GM23338 (cell line): ENCODE data around the gene ICE1. TPM values are rescaled to one million over a fixed set of nuclear protein-coding genes. Genes with fewer than 3 reads are reported as not detected.
A peak's percentile ranks its signal among the peaks of the same experiment; 100 is the strongest.

ENCODE experiments used
- ATAC-seq: fragments of 200-7000 bp; cut with Tn5 transposase; 3 replicates; pipeline ENCODE4 v1.9.1; 2020
- DNase-seq: peaks from one replicate; pipeline ENCODE4 v3.0.0-alpha.2; 2015; ENCODE audit warnings: low spot score
- H2AFZ ChIP-seq: fragments of 200-600 bp; sonication (generic); 2 replicates; pipeline ENCODE4 v1.8.0; 2016; ENCODE audit warnings: antibody characterized with exemption, mild to moderate bottlenecking, moderate library complexity
- H3F3A ChIP-seq: fragments of 200-600 bp; sonication (generic); replicated peaks from 2 replicates; pipeline ENCODE4 v1.8.0; 2017; ENCODE audit warnings: antibody characterized with exemption, mixed run types, low read depth
- H3K27ac ChIP-seq: fragments of 200-600 bp; sonication (generic); 2 replicates; pipeline ENCODE4 v1.6.1; 2016; ENCODE audit warnings: low read depth
- H3K27me3 ChIP-seq: fragments of 200-600 bp; sonication (generic); 2 replicates; pipeline ENCODE4 v1.8.0; 2016; ENCODE audit warnings: mild to moderate bottlenecking, mixed run types, moderate library complexity; ENCODE audit not compliant: insufficient read depth
- H3K36me3 ChIP-seq: fragments of 200-600 bp; sonication (generic); 2 replicates; pipeline ENCODE4 v1.8.0; 2016; ENCODE audit warnings: mild to moderate bottlenecking; ENCODE audit not compliant: insufficient read depth
- H3K4me1 ChIP-seq: fragments of 200-600 bp; sonication (generic); 2 replicates; pipeline ENCODE4 v1.8.0; 2016; ENCODE audit warnings: mild to moderate bottlenecking, moderate library complexity; ENCODE audit not compliant: insufficient read depth
- H3K4me2 ChIP-seq: fragments of 200-600 bp; sonication (generic); 2 replicates; pipeline ENCODE4 v1.7.1; 2017; ENCODE audit warnings: mixed run types
- H3K4me3 ChIP-seq: fragments of 200-600 bp; sonication (generic); 2 replicates; pipeline ENCODE4 v1.6.1; 2016; ENCODE audit warnings: mixed run types
- H3K79me2 ChIP-seq: fragments of 200-600 bp; sonication (generic); replicated peaks from 2 replicates; pipeline ENCODE4 v1.8.0; 2017; ENCODE audit warnings: mild to moderate bottlenecking; ENCODE audit not compliant: insufficient read depth
- H3K9me2 ChIP-seq: fragments of 200-600 bp; sonication (generic); 2 replicates; pipeline ENCODE4 v1.8.0; 2017; ENCODE audit not compliant: insufficient read depth
- H4K20me1 ChIP-seq: fragments of 200-600 bp; sonication (generic); replicated peaks from 2 replicates; pipeline ENCODE4 v1.8.0; 2017; ENCODE audit warnings: mild to moderate bottlenecking; ENCODE audit not compliant: insufficient read depth
- H3K27ac Mint-ChIP-seq: 2 replicates; pipeline ENCODE4 v1.8.0; 2020; ENCODE audit warnings: inconsistent platforms, mild to moderate bottlenecking, moderate library complexity, mixed read lengths
- H3K27me3 Mint-ChIP-seq: 3 replicates; pipeline ENCODE4 v1.8.0; 2022; ENCODE audit warnings: low read depth, mild to moderate bottlenecking, moderate library complexity, mixed read lengths, inconsistent platforms; ENCODE audit not compliant: insufficient read depth, poor library complexity
- H3K36me3 Mint-ChIP-seq: 3 replicates; pipeline ENCODE4 v1.8.0; 2021; ENCODE audit warnings: low read depth, mild to moderate bottlenecking, inconsistent platforms, moderate library complexity, mixed read lengths
- H3K4me1 Mint-ChIP-seq: 3 replicates; pipeline ENCODE4 v1.8.0; 2020; ENCODE audit warnings: mild to moderate bottlenecking, inconsistent platforms, mixed read lengths
- H3K4me3 Mint-ChIP-seq: 3 replicates; pipeline ENCODE4 v1.8.0; 2021; ENCODE audit warnings: moderate library complexity, mild to moderate bottlenecking, inconsistent platforms, mixed read lengths
- H3K9me3 Mint-ChIP-seq: 3 replicates; pipeline ENCODE4 v1.8.0; 2020; ENCODE audit warnings: moderate library complexity, mild to moderate bottlenecking, inconsistent platforms, mixed read lengths
- CREB1 ChIP-seq: fragments of 250-450 bp; sonication (Bioruptor Pico); IDR thresholded peaks from 2 replicates; pipeline ENCODE4 v1.5.0; 2020; ENCODE audit warnings: low read depth, mild to moderate bottlenecking, moderate library complexity
- CTCF ChIP-seq, 2 experiments: fragments of 200-600 bp in 1 of 2; sonication (generic) in 1 of 2; conservative IDR thresholded peaks; 2 replicates each; pipeline versions ENCODE4 v1.5.1 to v1.6.1; 2016 to 2017; ENCODE audit warnings: antibody characterized with exemption in 2 of 2, low read depth in 2 of 2, mild to moderate bottlenecking in 2 of 2, moderate library complexity in 1 of 2
- EZH2 ChIP-seq: fragments of 200-600 bp; sonication (generic); IDR thresholded peaks from one replicate; pipeline ENCODE4 v1.8.0; 2017; ENCODE audit warnings: antibody characterized with exemption, mild to moderate bottlenecking, low read depth; ENCODE audit not compliant: unreplicated experiment
- EZH2phosphoT487 ChIP-seq: fragments of 200-600 bp; sonication (generic); IDR thresholded peaks from one replicate; pipeline ENCODE4 v1.8.1; 2018; ENCODE audit warnings: antibody characterized with exemption; ENCODE audit not compliant: unreplicated experiment
- JUNB ChIP-seq: IDR thresholded peaks from one replicate; pipeline ENCODE4 v1.6.1; 2016; ENCODE audit warnings: antibody characterized with exemption; ENCODE audit not compliant: unreplicated experiment
- NANOG ChIP-seq: IDR thresholded peaks from 2 replicates; pipeline ENCODE4 v1.6.1; 2016; ENCODE audit warnings: antibody characterized with exemption, borderline replicate concordance
- POLR2AphosphoS5 ChIP-seq: IDR thresholded peaks from 2 replicates; pipeline ENCODE4 v1.6.1; 2016; ENCODE audit warnings: antibody characterized with exemption, low read depth
- STAT1 ChIP-seq: IDR thresholded peaks from one replicate; pipeline ENCODE4 v1.6.1; 2016; ENCODE audit warnings: antibody characterized with exemption; ENCODE audit not compliant: unreplicated experiment
- polyA plus RNA-seq: library from polyadenylated mRNA; unstranded; fragments of >200 nt; fragmentation: Nextera tagmentation; extraction: Ambion mirVana; gene quantifications from 2 replicates; pipeline ENCODE4 v1.2.1, GENCODE V29; 2016
- total RNA-seq: library from RNA; depleted of rRNA; stranded (reverse); fragments of >200 nt; shearing (Covaris generic); gene quantifications from 2 replicates; pipeline ENCODE4 v1.2.3, GENCODE V29; 2014
- TF ChIP-seq, protein P1 (sequence below): IDR thresholded peaks from one replicate; pipeline ENCODE4 v1.6.1; 2018; ENCODE audit warnings: antibody characterized with exemption; ENCODE audit not compliant: unreplicated experiment
- TF ChIP-seq, protein P2 (sequence below): IDR thresholded peaks from 2 replicates; pipeline ENCODE4 v1.6.1; 2016; ENCODE audit warnings: antibody characterized with exemption

The ICE1 gene
- total and polyA plus RNA-seq, 2 experiments from 2014 or later, result 59.5 to 65.1 TPM

- H3K36me3 Mint-ChIP-seq, result no peaks in the 10 kb centered on the region
- Histone ChIP-seq H3K79me2 (no peaks in the 10 kb centered on the region), H3K4me2 (no peak overlapping the region), H3K27me3 (peaks cover 18% of the 10 kb centered on the region; the same call in 1 of the 2 replicates), H2AFZ (no peak overlapping the region), H3K4me3 (no peak overlapping the region), H3K36me3 (no peaks in the 10 kb centered on the region), H3K4me1 (peaks cover 16% of the 10 kb centered on the region), H4K20me1 (no peaks in the 10 kb centered on the region), H3K9me2 (no peaks in the 10 kb centered on the region), H3F3A (no peaks in the 10 kb centered on the region), H3K27ac (no peak overlapping the region)
- no peaks in the 10 kb centered on the region for H3K9me3 Mint-ChIP-seq
- peaks cover 31% of the 10 kb centered on the region for H3K4me1 Mint-ChIP-seq
- peak; percentile 40 for ATAC-seq
- peak; percentile 78 for DNase-seq
- peak; percentile 79 to 85 for TF ChIP-seq CTCF (conservative IDR thresholded peaks at IDR 0.05; ENCODE audit: low read depth in 2 of 2)
- no peak for TF ChIP-seq CREB1 (CRISPR knock-in tag)
- TF ChIP-seq EZH2phosphoT487, result no peak
- TF ChIP-seq EZH2, result no peak
- TF ChIP-seq, protein P1, sequence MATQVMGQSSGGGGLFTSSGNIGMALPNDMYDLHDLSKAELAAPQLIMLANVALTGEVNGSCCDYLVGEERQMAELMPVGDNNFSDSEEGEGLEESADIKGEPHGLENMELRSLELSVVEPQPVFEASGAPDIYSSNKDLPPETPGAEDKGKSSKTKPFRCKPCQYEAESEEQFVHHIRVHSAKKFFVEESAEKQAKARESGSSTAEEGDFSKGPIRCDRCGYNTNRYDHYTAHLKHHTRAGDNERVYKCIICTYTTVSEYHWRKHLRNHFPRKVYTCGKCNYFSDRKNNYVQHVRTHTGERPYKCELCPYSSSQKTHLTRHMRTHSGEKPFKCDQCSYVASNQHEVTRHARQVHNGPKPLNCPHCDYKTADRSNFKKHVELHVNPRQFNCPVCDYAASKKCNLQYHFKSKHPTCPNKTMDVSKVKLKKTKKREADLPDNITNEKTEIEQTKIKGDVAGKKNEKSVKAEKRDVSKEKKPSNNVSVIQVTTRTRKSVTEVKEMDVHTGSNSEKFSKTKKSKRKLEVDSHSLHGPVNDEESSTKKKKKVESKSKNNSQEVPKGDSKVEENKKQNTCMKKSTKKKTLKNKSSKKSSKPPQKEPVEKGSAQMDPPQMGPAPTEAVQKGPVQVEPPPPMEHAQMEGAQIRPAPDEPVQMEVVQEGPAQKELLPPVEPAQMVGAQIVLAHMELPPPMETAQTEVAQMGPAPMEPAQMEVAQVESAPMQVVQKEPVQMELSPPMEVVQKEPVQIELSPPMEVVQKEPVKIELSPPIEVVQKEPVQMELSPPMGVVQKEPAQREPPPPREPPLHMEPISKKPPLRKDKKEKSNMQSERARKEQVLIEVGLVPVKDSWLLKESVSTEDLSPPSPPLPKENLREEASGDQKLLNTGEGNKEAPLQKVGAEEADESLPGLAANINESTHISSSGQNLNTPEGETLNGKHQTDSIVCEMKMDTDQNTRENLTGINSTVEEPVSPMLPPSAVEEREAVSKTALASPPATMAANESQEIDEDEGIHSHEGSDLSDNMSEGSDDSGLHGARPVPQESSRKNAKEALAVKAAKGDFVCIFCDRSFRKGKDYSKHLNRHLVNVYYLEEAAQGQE, result no peak
- H3K4me3 Mint-ChIP-seq, result no peak overlapping the region
- peaks cover 24% of the 10 kb centered on the region for H3K27me3 Mint-ChIP-seq
- no peak overlapping the region for H3K27ac Mint-ChIP-seq
These were observed 74.8 kb downstream of the ICE1 start for GRCh38 chr5:5497152-5497788.

GRCh38 chr5:5499442-5499841 is 77.0 kb downstream of the ICE1 start:
- H2AFZ ChIP-seq, result peak overlapping the region; percentile 44; the same call in 1 of the 2 replicates
- H3K27me3 ChIP-seq, result peaks cover 18% of the 10 kb centered on the region; the same call in 1 of the 2 replicates
- peaks cover 20% of the 10 kb centered on the region for H3K27me3 Mint-ChIP-seq
- H3K4me1 ChIP-seq, result peaks cover 14% of the 10 kb centered on the region
- no peak overlapping the region for H3K4me3 Mint-ChIP-seq
- no peak overlapping the region for H3K27ac Mint-ChIP-seq
- H3K36me3 ChIP-seq, result no peaks in the 10 kb centered on the region
- ATAC-seq (no peak), DNase-seq (no peak)
- H3K27ac ChIP-seq, result no peak overlapping the region
- H3K4me3 ChIP-seq, result no peak overlapping the region
- peaks cover 12% of the 10 kb centered on the region for H3K9me3 Mint-ChIP-seq
- H4K20me1 ChIP-seq, result no peaks in the 10 kb centered on the region
- H3K4me2 ChIP-seq, result no peak overlapping the region
- peaks cover 23% of the 10 kb centered on the region for H3K4me1 Mint-ChIP-seq
- no peaks in the 10 kb centered on the region for H3K79me2 ChIP-seq
- no peaks in the 10 kb centered on the region for H3F3A ChIP-seq
- H3K36me3 Mint-ChIP-seq, result peaks cover 6% of the 10 kb centered on the region; the same call in 2 of the 3 replicates
- no peaks in the 10 kb centered on the region; the same call in 1 of the 2 replicates for H3K9me2 ChIP-seq
- no peak for TF ChIP-seq JUNB
- no peak for TF ChIP-seq EZH2
- TF ChIP-seq CTCF (conservative IDR thresholded peaks at IDR 0.05; ENCODE audit: low read depth in 2 of 2), result no peak
- TF ChIP-seq, protein P2, sequence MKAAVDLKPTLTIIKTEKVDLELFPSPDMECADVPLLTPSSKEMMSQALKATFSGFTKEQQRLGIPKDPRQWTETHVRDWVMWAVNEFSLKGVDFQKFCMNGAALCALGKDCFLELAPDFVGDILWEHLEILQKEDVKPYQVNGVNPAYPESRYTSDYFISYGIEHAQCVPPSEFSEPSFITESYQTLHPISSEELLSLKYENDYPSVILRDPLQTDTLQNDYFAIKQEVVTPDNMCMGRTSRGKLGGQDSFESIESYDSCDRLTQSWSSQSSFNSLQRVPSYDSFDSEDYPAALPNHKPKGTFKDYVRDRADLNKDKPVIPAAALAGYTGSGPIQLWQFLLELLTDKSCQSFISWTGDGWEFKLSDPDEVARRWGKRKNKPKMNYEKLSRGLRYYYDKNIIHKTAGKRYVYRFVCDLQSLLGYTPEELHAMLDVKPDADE, result no peak
- no peak for TF ChIP-seq NANOG
- TF ChIP-seq STAT1, result no peak
- TF ChIP-seq POLR2AphosphoS5, result no peak
- TF ChIP-seq EZH2phosphoT487, result no peak
